ENCODE data around the gene SMCR8. TPM values are rescaled to one million over a fixed set of nuclear protein-coding genes. Genes with fewer than 3 reads are reported as not detected.

The SMCR8 gene
- total and polyA plus RNA-seq, 2 donors (not counting 3 experiments of a cell fraction or from before 2014, with no cell fraction given): 9.5 to 17.6 TPM

GRCh38 chr17:18314059-18314730 lies 898 bp upstream of the SMCR8 start:
- ChIA-PET CTCF (interaction anchor here (1.2 kb wide), 1 partner anchor 13 kb away, joined by 3 read pairs; no protein-coding TSS in a partner anchor), POLR2A (interaction anchor here (0.6 kb wide), 1 partner anchor 281 kb away, joined by 5 read pairs; no protein-coding TSS in a partner anchor)
- H3K9ac ChIP-seq (replicated peaks; ENCODE audit: extremely low read depth, insufficient read depth, low read length): peak overlapping the region; percentile 95
- no peaks in the 10 kb centered on the region for H4K20me1 ChIP-seq (replicated peaks; ENCODE audit: control insufficient read depth, extremely low read depth, insufficient read depth, low read length)
- BruUV-seq (replicated peaks): TSS peak; percentile 44
- H2AFZ ChIP-seq (ENCODE audit: low read depth, low read length): peak overlapping the region; percentile 87
- intact Hi-C loops (cut with micrococcal nuclease): loop anchor here (1.0 to 2.0 kb wide), 3 partner anchors 49 to 89 kb away; partner anchors contain the start of genes LLGL1 and SHMT1
- H3K27me3 ChIP-seq (ENCODE audit: control insufficient read depth in 2 of 2, insufficient read depth in 2 of 2, low read length in 2 of 2): no peaks in the 10 kb centered on the region
- peak overlapping the region; percentile 58 to 78 (median 72) for H3K4me3 ChIP-seq (replicated peaks in 1 of 3; ENCODE audit: insufficient read depth in 1 of 3, low read depth in 1 of 3, low read length in 3 of 3)
- peaks cover 26% of the 10 kb centered on the region for H3K4me1 ChIP-seq (ENCODE audit: control insufficient read depth, extremely low read depth, insufficient read depth, low read length)
- FAIRE-seq: peak; percentile 38
- TF ChIP-seq EZH2 (IDR thresholded peaks at IDR 0.05; ENCODE audit: borderline replicate concordance, low read depth, low read length, severe bottlenecking) (no peak), GATA2 (IDR thresholded peaks at IDR 0.05; ENCODE audit: insufficient read depth, insufficient read length, low read depth, low read length) (no peak), POLR2AphosphoS5 (IDR thresholded peaks at IDR 0.05; ENCODE audit: insufficient read depth, low read depth, low read length) (no peak), FOS (IDR thresholded peaks at IDR 0.05; ENCODE audit: borderline replicate concordance, insufficient read depth, low read length) (no peak), CTCF (IDR thresholded peaks at IDR 0.05; ENCODE audit: extremely low read depth in 1 of 2, insufficient read depth in 1 of 2, low read depth in 1 of 2, low read length in 2 of 2) (no peak), POLR2A (IDR thresholded peaks at IDR 0.05; ENCODE audit: low read depth, low read length) (no peak), MYC (IDR thresholded peaks at IDR 0.05; ENCODE audit: low read depth, low read length) (no peak), MAX (IDR thresholded peaks at IDR 0.05; ENCODE audit: insufficient read depth, insufficient read length) (no peak), JUN (IDR thresholded peaks at IDR 0.05; ENCODE audit: borderline replicate concordance, insufficient read depth, insufficient read length, low read depth) (no peak)
- no peaks in the 10 kb centered on the region for H3K9me3 ChIP-seq (replicated peaks; ENCODE audit: control insufficient read depth, insufficient read depth, low read length)
- peaks cover 76% of the 10 kb centered on the region for H3K79me2 ChIP-seq (ENCODE audit: control insufficient read depth, insufficient read depth, low read length)
- H3K9me1 ChIP-seq (replicated peaks; ENCODE audit: control insufficient read depth, extremely low read depth, insufficient read depth, low read length): no peaks in the 10 kb centered on the region
- H3K36me3 ChIP-seq (ENCODE audit: control insufficient read depth in 2 of 2, extremely low read depth in 1 of 2, insufficient read depth in 2 of 2, low read length in 2 of 2): peaks cover 0 to 7% of the 10 kb centered on the region in 2 experiments
- dilution Hi-C loops (cut with MboI; ENCODE audit: extremely low pct_ligation_motif_present, low sequenced_read_pairs): no loop called here
- peak; percentile 56 for DNase-seq (ENCODE audit: low read depth, low spot score)
- peak overlapping the region; percentile 33 for H3K27ac ChIP-seq (ENCODE audit: insufficient read depth, low read depth, low read length)
- H3K4me2 ChIP-seq (ENCODE audit: insufficient read depth, low read length): peak overlapping the region; percentile 71
